SW480 (cell line): Measurements from ENCODE around the gene JMJD8.
A peak's percentile ranks its signal among the peaks of the same experiment; 100 is the strongest.

Experiments
- DNase-seq: peaks from one replicate; pipeline ENCODE4 v3.0.0-alpha.2; 2016; ENCODE audit warnings: low spot score

JMJD8 gene

DNA sequence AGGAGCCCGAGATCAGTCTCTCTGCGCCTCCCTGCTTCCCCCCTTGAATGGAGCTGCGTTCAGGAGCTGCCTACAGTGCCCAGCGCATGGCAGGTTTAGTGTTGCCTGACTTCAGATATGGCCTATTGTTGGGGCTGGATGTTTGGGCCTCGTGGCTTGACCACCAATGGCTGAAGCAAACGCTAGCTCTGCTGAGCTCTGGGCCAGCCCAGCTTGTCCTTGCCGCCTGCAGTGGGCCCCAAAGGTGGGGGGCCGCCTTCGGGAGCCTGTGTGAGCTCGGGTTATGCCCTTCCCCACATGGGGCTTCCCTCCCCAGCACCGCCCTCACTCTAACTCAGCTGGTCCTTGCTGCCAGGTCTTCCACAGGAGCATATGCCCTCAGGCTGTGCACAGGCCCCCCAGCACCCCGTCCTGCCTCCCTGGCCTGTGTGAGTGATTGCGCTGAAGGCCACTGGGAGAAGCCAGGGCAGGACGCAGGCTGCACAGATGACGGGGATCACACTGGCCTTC is 46.0 kb downstream of the JMJD8 start:
- no peak for DNase-seq

DNA sequence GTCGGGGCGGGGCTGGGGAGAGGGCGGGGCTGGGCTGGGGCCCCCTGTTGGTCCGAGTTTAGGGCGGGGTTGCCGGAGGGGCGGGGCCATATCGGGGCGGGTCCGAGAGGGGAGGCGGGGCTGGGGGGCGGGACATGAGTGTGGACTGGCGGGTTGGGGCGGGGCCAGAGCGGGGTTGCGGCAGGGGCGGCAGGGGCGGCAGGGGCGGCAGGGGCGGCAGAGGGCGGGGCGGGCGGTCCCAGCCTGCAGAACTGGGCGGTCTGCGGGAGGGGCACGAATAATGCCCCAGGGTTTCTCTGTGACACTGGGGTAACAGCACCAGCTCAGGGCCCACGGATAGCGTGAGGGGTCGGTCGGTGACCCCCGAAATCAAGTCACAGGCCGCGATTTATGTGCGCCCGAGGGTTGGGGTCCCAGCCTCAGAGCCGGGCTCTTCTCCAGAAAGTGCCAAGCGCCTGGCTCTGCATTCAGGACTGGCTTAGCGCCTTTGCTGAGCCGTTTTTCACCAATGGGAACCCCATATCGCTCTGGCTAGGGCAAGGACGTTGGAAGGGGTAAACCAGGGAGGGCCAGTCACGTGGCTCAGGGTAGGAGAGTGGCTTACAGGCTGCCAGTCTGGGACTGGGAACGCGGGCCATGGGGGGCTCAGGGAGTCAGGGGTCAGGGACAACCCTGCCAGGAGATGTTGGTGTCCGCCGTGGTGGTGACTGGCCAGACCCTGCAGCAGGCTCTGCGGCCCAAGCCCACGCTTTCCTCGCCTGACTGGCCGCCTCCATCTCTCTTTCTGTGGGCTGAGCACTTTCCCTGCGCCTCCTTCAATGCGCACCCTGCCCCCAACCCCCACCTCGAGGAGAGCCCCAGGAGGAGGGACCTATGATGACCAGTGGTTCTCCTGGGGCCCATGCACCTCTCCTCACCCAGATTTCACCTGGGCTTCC is 46.8 kb downstream of the JMJD8 start:
- no peak for DNase-seq

GRCh38 chr16:636206-637080 is 47.7 kb downstream of the JMJD8 start, which contains the start of gene METTL26:
Gene METTL26, minus strand, starts transcription at chr16:636305. Its CDS starts 15 bp downstream, at chr16:636290.
- DNase-seq: peak; percentile 95

GRCh38 chr16:635573-636205 is 48.4 kb downstream of the JMJD8 start:
- DNase-seq: no peak

DNA sequence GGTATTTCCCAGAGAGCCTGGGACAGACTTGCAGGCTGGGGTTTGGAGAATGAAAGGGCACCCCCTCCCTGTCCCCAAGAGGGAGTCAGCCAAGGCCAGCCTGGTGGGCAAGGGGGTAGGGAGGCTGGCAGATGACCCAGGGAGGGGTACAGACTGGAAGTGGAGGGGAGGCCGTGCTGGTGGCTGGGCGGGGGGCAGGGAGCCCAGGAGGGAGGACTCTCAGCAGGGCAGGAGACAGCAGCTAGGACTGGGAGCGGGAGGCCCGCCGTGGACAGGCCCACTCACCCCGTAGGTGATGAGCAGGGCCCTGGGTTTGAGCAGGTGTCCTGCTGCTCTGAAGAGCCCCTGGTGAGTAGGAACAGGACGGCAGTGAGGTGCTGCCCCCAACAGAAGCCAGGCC is 49.1 kb downstream of the JMJD8 start:
- DNase-seq: no peak

DNA sequence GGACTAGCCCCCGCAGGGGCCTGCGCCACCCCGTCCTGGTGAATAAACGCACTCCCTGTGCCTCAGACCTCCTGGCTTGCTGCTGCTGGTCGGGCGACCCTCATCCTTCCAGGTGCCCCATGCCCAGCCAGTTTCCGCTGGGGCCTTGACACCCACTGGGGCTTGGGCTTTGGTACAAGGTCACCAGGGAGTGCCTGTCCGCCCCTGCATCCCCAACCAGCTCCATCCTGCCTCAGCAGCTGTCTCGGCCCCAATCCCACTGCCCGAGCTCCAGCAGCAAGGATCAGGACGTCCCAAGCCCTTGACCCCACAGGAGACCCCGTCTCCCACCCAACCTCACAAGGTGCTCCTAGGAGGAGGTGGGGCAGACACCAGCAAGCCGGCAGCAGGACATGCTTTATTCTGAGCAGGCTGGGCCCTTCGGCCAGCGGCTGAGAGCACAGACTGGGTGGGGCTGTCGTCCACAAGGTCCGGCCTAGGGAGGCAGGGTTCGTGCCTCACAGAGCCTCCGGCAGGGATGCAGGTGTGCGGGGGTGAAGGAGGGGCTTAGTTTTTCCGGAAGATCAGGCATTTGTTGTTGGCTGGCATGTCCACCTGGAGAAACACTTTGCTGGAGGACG is 50.0 kb downstream of the JMJD8 start:
- no peak for DNase-seq

DNA sequence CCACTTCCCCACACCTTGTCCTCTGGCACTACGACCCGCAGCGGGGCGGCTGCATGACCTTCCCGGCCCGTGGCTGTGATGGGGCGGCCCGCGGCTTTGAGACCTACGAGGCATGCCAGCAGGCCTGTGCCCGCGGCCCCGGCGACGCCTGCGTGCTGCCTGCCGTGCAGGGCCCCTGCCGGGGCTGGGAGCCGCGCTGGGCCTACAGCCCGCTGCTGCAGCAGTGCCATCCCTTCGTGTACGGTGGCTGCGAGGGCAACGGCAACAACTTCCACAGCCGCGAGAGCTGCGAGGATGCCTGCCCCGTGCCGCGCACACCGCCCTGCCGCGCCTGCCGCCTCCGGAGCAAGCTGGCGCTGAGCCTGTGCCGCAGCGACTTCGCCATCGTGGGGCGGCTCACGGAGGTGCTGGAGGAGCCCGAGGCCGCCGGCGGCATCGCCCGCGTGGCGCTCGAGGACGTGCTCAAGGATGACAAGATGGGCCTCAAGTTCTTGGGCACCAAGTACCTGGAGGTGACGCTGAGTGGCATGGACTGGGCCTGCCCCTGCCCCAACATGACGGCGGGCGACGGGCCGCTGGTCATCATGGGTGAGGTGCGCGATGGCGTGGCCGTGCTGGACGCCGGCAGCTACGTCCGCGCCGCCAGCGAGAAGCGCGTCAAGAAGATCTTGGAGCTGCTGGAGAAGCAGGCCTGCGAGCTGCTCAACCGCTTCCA is 50.6 kb downstream of the JMJD8 start:
- no peak for DNase-seq

DNA sequence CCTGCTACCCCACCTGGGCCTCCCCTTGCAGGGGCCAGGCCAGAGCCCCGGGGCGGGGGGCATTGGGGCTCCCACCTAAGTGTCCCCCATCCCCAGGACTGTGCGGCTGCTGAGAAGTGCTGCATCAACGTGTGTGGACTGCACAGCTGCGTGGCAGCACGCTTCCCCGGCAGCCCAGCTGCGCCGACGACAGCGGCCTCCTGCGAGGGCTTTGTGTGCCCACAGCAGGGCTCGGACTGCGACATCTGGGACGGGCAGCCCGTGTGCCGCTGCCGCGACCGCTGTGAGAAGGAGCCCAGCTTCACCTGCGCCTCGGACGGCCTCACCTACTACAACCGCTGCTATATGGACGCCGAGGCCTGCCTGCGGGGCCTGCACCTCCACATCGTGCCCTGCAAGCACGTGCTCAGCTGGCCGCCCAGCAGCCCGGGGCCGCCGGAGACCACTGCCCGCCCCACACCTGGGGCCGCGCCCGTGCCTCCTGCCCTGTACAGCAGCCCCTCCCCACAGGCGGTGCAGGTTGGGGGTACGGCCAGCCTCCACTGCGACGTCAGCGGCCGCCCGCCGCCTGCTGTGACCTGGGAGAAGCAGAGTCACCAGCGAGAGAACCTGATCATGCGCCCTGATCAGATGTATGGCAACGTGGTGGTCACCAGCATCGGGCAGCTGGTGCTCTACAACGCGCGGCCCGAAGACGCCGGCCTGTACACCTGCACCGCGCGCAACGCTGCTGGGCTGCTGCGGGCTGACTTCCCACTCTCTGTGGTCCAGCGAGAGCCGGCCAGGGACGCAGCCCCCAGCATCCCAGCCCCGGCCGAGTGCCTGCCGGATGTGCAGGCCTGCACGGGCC is 51.4 kb downstream of the JMJD8 start:
- DNase-seq: no peak

GRCh38 chr16:631808-632358 is 52.3 kb downstream of the JMJD8 start:
- DNase-seq: no peak
